H9 (cell line): Measurements from ENCODE around the gene GRID2IP. TPM values are rescaled to one million over a fixed set of nuclear protein-coding genes. Genes with fewer than 3 reads are reported as not detected.

Experiments
- DNase-seq: peaks from one replicate; pipeline ENCODE4 v3.0.0-alpha.2; 2017
- H2AFZ ChIP-seq: one replicate; pipeline ENCODE4 v1.6.1; 2013; ENCODE audit warnings: mild to moderate bottlenecking, low read length, control low read depth, moderate library complexity
- H2AK5ac ChIP-seq: 2 replicates; pipeline ENCODE4 v1.6.1; 2013; ENCODE audit warnings: low read length, control low read depth, mixed read lengths; ENCODE audit not compliant: insufficient read length
- H2BK120ac ChIP-seq: one replicate; pipeline ENCODE4 v1.6.1; 2013; ENCODE audit warnings: low read depth, mild to moderate bottlenecking, low read length, control low read depth, inconsistent platforms; ENCODE audit not compliant: poor library complexity, severe bottlenecking
- H2BK12ac ChIP-seq: 2 replicates; pipeline ENCODE4 v1.6.1; 2013; ENCODE audit warnings: low read length, control low read depth, mixed read lengths, low read depth; ENCODE audit not compliant: insufficient read length
- H2BK15ac ChIP-seq: 2 replicates; pipeline ENCODE4 v1.6.1; 2013; ENCODE audit warnings: low read depth, low read length, control low read depth
- H2BK20ac ChIP-seq: one replicate; pipeline ENCODE4 v1.6.1; 2013; ENCODE audit warnings: low read depth, mild to moderate bottlenecking, low read length, control low read depth, inconsistent platforms; ENCODE audit not compliant: poor library complexity, severe bottlenecking
- H2BK5ac ChIP-seq: 2 replicates; pipeline ENCODE4 v1.6.1; 2013; ENCODE audit warnings: low read length, control low read depth, mixed read lengths; ENCODE audit not compliant: insufficient read length
- H3K14ac ChIP-seq: 2 replicates; pipeline ENCODE4 v1.6.1; 2013; ENCODE audit warnings: low read length, control low read depth; ENCODE audit not compliant: insufficient read depth
- H3K18ac ChIP-seq: 2 replicates; pipeline ENCODE4 v1.6.1; 2013; ENCODE audit warnings: low read depth, mild to moderate bottlenecking, mixed read lengths, low read length, control low read depth; ENCODE audit not compliant: insufficient read length
- H3K23ac ChIP-seq: 2 replicates; pipeline ENCODE4 v1.6.1; 2013; ENCODE audit warnings: low read length, control low read depth, mixed read lengths, low read depth; ENCODE audit not compliant: insufficient read length
- H3K23me2 ChIP-seq: 2 replicates; pipeline ENCODE4 v1.6.1; 2013; ENCODE audit warnings: low read depth, mild to moderate bottlenecking, mixed read lengths, low read length, control low read depth; ENCODE audit not compliant: insufficient read length, poor library complexity, severe bottlenecking
- H3K27ac ChIP-seq: 2 replicates; pipeline ENCODE4 v1.5.1; 2013; ENCODE audit warnings: low read length, control low read depth, mixed read lengths, low read depth; ENCODE audit not compliant: insufficient read length
- H3K27me3 ChIP-seq: 2 replicates; pipeline ENCODE4 v1.6.1; 2013; ENCODE audit warnings: low read length, control low read depth, inconsistent platforms; ENCODE audit not compliant: insufficient read depth
- H3K4ac ChIP-seq: 2 replicates; pipeline ENCODE4 v1.6.1; 2013; ENCODE audit warnings: low read depth, mild to moderate bottlenecking, control low read depth, inconsistent platforms, low read length, moderate library complexity
- H3K4me1 ChIP-seq: 2 replicates; pipeline ENCODE4 v1.6.1; 2013; ENCODE audit warnings: low read length, control low read depth, inconsistent platforms; ENCODE audit not compliant: insufficient read depth
- H3K4me2 ChIP-seq: 2 replicates; pipeline ENCODE4 v1.6.1; 2013; ENCODE audit warnings: low read length, control low read depth, mixed read lengths; ENCODE audit not compliant: insufficient read length, insufficient read depth
- H3K56ac ChIP-seq: 2 replicates; pipeline ENCODE4 v1.6.1; 2013; ENCODE audit warnings: low read depth, mild to moderate bottlenecking, mixed read lengths, low read length, control low read depth; ENCODE audit not compliant: insufficient read length
- H3K79me1 ChIP-seq: 2 replicates; pipeline ENCODE4 v1.6.1; 2013; ENCODE audit warnings: low read depth, mild to moderate bottlenecking, moderate library complexity, low read length, control low read depth, inconsistent platforms; ENCODE audit not compliant: insufficient read depth, poor library complexity, severe bottlenecking
- H3K79me2 ChIP-seq: 2 replicates; pipeline ENCODE4 v1.6.1; 2013; ENCODE audit warnings: low read length, control low read depth, inconsistent platforms; ENCODE audit not compliant: insufficient read depth
- H3K9ac ChIP-seq: 2 replicates; pipeline ENCODE4 v1.6.1; 2013; ENCODE audit warnings: low read length, control low read depth, mixed read lengths; ENCODE audit not compliant: insufficient read length; ENCODE audit errors: extremely low read depth
- H3K9me3 ChIP-seq: one replicate; pipeline ENCODE4 v1.6.1; 2013; ENCODE audit warnings: low read depth, low read length, inconsistent platforms; ENCODE audit not compliant: control insufficient read depth
- H3T11ph ChIP-seq: one replicate; pipeline ENCODE4 v1.6.1; 2013; ENCODE audit warnings: mild to moderate bottlenecking, low read length, control low read depth, inconsistent platforms
- H4K20me1 ChIP-seq: one replicate; pipeline ENCODE4 v1.6.1; 2013; ENCODE audit not compliant: control insufficient read depth, insufficient read length, insufficient read depth
- H4K5ac ChIP-seq: 2 replicates; pipeline ENCODE4 v1.6.1; 2013; ENCODE audit warnings: low read depth, mild to moderate bottlenecking, mixed read lengths, low read length, control low read depth; ENCODE audit not compliant: insufficient read length
- H4K8ac ChIP-seq: replicated peaks from 2 replicates; pipeline ENCODE4 v1.6.1; 2013; ENCODE audit warnings: low read length, control low read depth, mixed read lengths, low read depth; ENCODE audit not compliant: insufficient read length
- H4K91ac ChIP-seq: 2 replicates; pipeline ENCODE4 v1.6.1; 2013; ENCODE audit warnings: low read depth, mild to moderate bottlenecking, moderate library complexity, mixed read lengths, low read length, control low read depth; ENCODE audit not compliant: insufficient read length
- H3K27ac Mint-ChIP-seq, 3 experiments: 2 replicates in 2 of 3; 3 replicates in 1 of 3; pipeline ENCODE4 v1.8.0; 2020 to 2021; ENCODE audit warnings: mixed read lengths in 3 of 3, mild to moderate bottlenecking in 1 of 3, moderate library complexity in 1 of 3
- H3K27me3 Mint-ChIP-seq: 2 replicates; pipeline ENCODE4 v1.8.0; 2021; ENCODE audit warnings: low read depth, mild to moderate bottlenecking, moderate library complexity, mixed read lengths
- H3K36me3 Mint-ChIP-seq, 3 experiments: 2 replicates in 2 of 3; 3 replicates in 1 of 3; pipeline ENCODE4 v1.8.0; 2020 to 2021; ENCODE audit warnings: low read depth in 3 of 3, mixed read lengths in 3 of 3; ENCODE audit not compliant: insufficient read depth in 1 of 3
- H3K4me1 Mint-ChIP-seq, 2 experiments: 2 replicates each; pipeline ENCODE4 v1.8.0; 2020; ENCODE audit warnings: mixed read lengths in 2 of 2
- H3K4me3 Mint-ChIP-seq, 2 experiments: 2 replicates in 1 of 2; 3 replicates in 1 of 2; pipeline ENCODE4 v1.8.0; 2020 to 2021; ENCODE audit warnings: mild to moderate bottlenecking in 2 of 2, mixed read lengths in 2 of 2, moderate library complexity in 1 of 2
- H3K9me3 Mint-ChIP-seq, 2 experiments: 2 replicates in 1 of 2; 3 replicates in 1 of 2; pipeline ENCODE4 v1.8.0; 2020; ENCODE audit warnings: mild to moderate bottlenecking in 2 of 2, mixed read lengths in 2 of 2, moderate library complexity in 1 of 2
- WGBS: extraction: QIAGEN DNeasy Blood & Tissue Kit; methylation state at CpG from one replicate; pipeline ENCODE4 v1.1.7; 2013; ENCODE audit warnings: missing lambda C conversion rate, low lambda C conversion rate, mixed read lengths; ENCODE audit not compliant: insufficient read length; ENCODE audit errors: extremely low coverage; 5-methylcytosine and 5-hydroxymethylcytosine counted together
- total RNA-seq: library from RNA; stranded (reverse); gene quantifications from 2 replicates; pipeline ENCODE4 v1.2.1, GENCODE V29; 2021
- TF ChIP-seq, protein P1 (sequence below): fragments of 200-600 bp; sonication (generic); conservative IDR thresholded peaks from 3 replicates; pipeline ENCODE4 v1.8.0; 2021; ENCODE audit warnings: antibody characterized with exemption, mild to moderate bottlenecking

The GRID2IP gene
- total RNA-seq, 1 experiment from 2014 or later: 1.7 TPM

DNA sequence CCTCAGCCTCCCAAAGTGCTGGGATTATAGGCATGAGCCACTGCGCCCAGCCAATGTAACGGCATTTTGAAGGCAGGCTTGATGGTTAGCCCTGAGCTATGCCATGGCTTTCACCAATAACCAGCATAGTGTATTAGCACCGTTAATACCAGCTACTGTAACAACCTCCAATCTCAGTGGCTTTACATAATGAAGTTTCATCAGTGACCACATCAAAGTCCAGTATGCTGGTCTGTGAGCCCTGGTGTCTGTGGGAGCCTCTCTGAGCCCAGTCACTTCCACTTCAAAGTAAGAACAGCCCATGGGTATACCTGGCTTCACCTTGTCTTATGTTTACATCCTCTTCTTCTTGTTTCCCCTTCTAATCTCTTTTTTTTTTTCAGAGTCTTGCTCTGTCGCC is 14.4 kb upstream of the GRID2IP start:
- Histone ChIP-seq H3K79me1 (no peaks in the 10 kb centered on the region), H3T11ph (no peak overlapping the region), H4K5ac (no peak overlapping the region), H3K18ac (no peak overlapping the region), H3K4me1 (no peaks in the 10 kb centered on the region), H2BK12ac (no peak overlapping the region), H2BK120ac (no peak overlapping the region), H3K27ac (no peak overlapping the region), H3K23ac (no peak overlapping the region), H4K91ac (no peak overlapping the region), H3K79me2 (no peaks in the 10 kb centered on the region), H3K23me2 (no peaks in the 10 kb centered on the region), H4K20me1 (no peaks in the 10 kb centered on the region), H2AK5ac (no peak overlapping the region), H3K56ac (no peak overlapping the region), H3K4me2 (no peak overlapping the region), H3K14ac (no peak overlapping the region), H3K4ac (no peak overlapping the region), H3K27me3 (no peaks in the 10 kb centered on the region), H2AFZ (no peak overlapping the region), H2BK5ac (no peak overlapping the region), H3K9ac (no peak overlapping the region), H4K8ac (no peak overlapping the region), H3K9me3 (no peaks in the 10 kb centered on the region), H2BK15ac (no peak overlapping the region), H2BK20ac (no peak overlapping the region)
- Mint-ChIP-seq H3K27ac (peak overlapping the region in 1 of 3 experiments; percentile 59; a peak in 1 of 7 replicates), H3K9me3 (no peaks in the 10 kb centered on the region), H3K4me1 (no peaks in the 10 kb centered on the region), H3K27me3 (peaks cover 4% of the 10 kb centered on the region), H3K36me3 (no peaks in the 10 kb centered on the region), H3K4me3 (no peak overlapping the region)
- DNase-seq: no peak
- WGBS: no CpG with 5 or more reads among the region's 4 CpGs
- TF ChIP-seq, protein P1, sequence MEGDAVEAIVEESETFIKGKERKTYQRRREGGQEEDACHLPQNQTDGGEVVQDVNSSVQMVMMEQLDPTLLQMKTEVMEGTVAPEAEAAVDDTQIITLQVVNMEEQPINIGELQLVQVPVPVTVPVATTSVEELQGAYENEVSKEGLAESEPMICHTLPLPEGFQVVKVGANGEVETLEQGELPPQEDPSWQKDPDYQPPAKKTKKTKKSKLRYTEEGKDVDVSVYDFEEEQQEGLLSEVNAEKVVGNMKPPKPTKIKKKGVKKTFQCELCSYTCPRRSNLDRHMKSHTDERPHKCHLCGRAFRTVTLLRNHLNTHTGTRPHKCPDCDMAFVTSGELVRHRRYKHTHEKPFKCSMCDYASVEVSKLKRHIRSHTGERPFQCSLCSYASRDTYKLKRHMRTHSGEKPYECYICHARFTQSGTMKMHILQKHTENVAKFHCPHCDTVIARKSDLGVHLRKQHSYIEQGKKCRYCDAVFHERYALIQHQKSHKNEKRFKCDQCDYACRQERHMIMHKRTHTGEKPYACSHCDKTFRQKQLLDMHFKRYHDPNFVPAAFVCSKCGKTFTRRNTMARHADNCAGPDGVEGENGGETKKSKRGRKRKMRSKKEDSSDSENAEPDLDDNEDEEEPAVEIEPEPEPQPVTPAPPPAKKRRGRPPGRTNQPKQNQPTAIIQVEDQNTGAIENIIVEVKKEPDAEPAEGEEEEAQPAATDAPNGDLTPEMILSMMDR: no peak
